SH-SY5Y (cell line): ENCODE results near the gene HINT3.

Experiments used
- GATA2 ChIP-seq: IDR thresholded peaks from 2 replicates; pipeline ENCODE4 v1.6.1; 2011; ENCODE audit warnings: mild to moderate bottlenecking, low read depth, low read length
- GATA3 ChIP-seq: IDR thresholded peaks from 2 replicates; pipeline ENCODE4 v1.6.1; 2011; ENCODE audit warnings: low read depth, mild to moderate bottlenecking, low read length, moderate library complexity

DNA sequence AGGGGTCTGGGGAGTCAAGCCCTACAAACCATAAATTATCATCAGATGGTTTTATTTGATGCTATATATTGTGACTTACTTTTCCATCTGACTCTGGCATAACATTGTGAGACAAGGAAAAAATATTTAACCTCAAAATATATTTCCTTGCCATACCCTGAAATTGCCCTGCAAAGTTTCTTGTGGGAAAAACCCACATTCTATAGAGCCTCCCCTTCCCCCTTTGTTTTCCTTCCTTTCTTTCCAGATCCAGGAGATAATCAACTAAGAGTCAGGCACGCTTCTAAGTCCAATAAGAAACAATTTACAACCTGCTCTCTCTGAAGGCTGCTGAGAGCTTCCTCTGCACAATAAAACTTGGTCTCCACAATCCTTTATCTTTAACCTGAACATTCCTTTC, 17.5 kb upstream of the HINT3 start:
- TF ChIP-seq GATA3 (no peak), GATA2 (no peak)
